GM19452 (cell line): ENCODE measurements around the gene SPATA33.
"Not testable (repeated sequence)": the region's sequence is repeated elsewhere in the genome, so short reads cannot be mapped to it uniquely, and the experiment has no call there.

Source experiments
- ATAC-seq: cut with Tn5 transposase; IDR thresholded peaks from one replicate; pipeline ENCODE4 v1.9.1; 2021; ENCODE audit not compliant: unreplicated experiment

The SPATA33 gene

GRCh38 chr16:89658221-89658879 lies 714 bp downstream of the SPATA33 start:
- no peak for ATAC-seq

GRCh38 chr16:89660146-89660545 lies 2.5 kb downstream of the SPATA33 start:
- no peak for ATAC-seq

GRCh38 chr16:89661215-89661614 lies 3.6 kb downstream of the SPATA33 start:
- no peak for ATAC-seq

DNA sequence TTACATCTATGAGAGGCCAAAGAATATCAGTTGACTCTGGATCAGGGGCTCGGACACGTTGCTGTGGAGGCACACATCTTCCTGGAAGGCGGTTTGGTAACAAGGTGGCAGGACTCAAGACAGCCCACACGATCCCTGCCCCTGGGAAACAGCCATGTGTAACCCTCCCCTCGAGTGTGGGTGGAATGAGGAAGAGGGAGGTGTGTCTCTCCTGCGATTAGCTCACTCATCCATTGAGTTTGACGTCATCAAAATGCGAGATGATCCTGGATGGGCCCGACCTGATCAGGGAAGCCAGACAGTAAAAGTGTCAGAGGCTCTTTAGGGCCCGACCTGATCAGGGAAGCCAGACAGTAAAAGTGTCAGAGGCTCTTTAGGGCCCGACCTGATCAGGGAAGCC lies 6.6 kb downstream of the SPATA33 start:
- not testable (repeated sequence) for ATAC-seq

- ATAC-seq: not testable (repeated sequence)
These were observed 9.4 kb downstream of the SPATA33 start for GRCh38 chr16:89667000-89667399.

- no peak for ATAC-seq
These were observed 10.0 kb downstream of the SPATA33 start for GRCh38 chr16:89667633-89668032.

DNA sequence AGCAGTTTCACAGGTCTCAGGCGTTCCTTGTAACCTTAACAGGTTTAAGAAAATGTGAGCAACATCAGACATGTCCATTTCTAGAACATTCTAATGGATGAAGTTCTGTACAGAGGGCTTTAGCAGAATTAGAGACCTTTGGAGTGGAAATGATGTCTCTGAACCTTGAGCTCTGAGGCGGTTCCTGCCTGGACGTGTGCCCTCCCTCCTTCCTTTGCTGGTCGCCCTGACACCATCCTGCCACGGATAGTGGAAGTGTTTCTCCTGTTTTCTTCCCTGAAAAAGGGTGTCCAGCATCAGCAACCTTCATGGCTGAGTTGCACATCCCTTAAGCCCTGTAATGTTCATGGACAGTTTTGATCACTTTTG lies 11.1 kb downstream of the SPATA33 start:
- ATAC-seq: no peak

DNA sequence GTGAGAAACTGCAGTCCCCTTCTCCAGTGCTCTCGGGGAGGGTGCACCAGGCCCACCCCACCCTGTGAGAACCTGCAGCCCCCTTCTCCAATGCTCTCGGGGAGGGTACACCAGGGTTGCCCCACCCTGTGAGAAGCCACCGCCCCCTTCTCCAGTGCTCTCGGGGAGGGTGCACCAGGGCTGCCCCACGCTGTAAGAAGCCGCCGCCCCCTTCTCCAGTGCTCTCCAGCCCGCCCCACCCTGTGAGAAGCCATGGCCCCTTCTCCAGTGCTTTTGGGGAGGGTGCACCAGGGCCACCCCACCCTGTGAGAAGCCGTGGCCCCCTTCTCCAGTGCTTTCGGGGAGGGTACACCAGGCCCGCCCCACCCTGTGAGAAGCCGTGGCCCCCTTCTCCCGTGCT lies 12.1 kb downstream of the SPATA33 start:
- no peak for ATAC-seq

- no peak for ATAC-seq
These were observed 13.1 kb downstream of the SPATA33 start for GRCh38 chr16:89670496-89671431.

DNA sequence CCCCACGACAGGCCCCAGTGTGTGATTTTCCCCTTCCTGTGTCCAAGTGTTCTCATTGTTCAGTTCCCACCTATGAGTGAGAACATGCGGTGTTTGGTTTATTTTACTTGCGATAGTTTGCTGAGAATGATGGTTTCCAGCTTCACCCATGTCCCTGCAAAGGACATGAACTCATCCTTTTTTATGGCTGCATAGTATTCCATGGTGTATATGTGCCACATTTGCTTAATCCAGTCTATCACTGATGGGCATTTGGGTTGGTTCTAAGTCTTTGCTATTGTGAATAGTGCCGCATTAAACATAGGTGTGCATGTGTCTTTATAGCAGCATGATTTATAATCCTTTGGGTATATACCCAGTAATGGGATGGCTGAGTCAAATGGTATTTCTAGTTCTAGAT lies 13.9 kb downstream of the SPATA33 start:
- not testable (repeated sequence) for ATAC-seq

GRCh38 chr16:89672177-89672941 lies 14.7 kb downstream of the SPATA33 start:
- no peak for ATAC-seq

DNA sequence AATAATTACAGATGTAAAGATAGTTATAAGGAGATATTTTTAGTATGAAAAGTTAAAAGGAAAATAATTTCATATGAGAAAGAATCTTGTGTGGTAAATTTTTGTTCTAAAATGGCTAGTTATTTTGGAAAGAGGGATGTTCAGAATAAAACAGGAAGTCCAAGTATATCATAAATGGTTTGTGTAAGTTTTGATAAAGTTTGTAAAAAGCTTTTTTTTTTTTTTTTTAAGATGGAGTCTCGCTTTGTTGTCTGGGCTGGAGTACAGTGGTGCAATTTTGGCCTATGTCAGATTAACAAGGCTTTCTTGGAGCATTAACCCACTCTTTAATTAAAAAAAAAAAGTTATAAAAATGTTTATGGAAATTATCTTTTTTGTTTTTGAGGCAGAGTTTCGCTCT lies 20.6 kb downstream of the SPATA33 start:
- no peak for ATAC-seq

- ATAC-seq: no peak
These were observed 28.3 kb downstream of the SPATA33 start for GRCh38 chr16:89685916-89686315.

GRCh38 chr16:89686520-89687091 lies 29.0 kb downstream of the SPATA33 start, which contains the start of gene CDK10:
Gene CDK10, plus strand, starts transcription at chr16:89686689. Its CDS starts 22 bp downstream, at chr16:89686711.
- ATAC-seq: peak; percentile 72

- peak; percentile 46 for ATAC-seq
These were observed 29.7 kb downstream of the SPATA33 start for GRCh38 chr16:89687092-89687940.

- ATAC-seq: no peak
These were observed 30.8 kb downstream of the SPATA33 start for GRCh38 chr16:89688395-89688794.

- ATAC-seq: no peak
These were observed 31.5 kb downstream of the SPATA33 start for GRCh38 chr16:89689142-89689541.

- ATAC-seq: not testable (repeated sequence)
These were observed 32.0 kb downstream of the SPATA33 start for GRCh38 chr16:89689621-89690020.

DNA sequence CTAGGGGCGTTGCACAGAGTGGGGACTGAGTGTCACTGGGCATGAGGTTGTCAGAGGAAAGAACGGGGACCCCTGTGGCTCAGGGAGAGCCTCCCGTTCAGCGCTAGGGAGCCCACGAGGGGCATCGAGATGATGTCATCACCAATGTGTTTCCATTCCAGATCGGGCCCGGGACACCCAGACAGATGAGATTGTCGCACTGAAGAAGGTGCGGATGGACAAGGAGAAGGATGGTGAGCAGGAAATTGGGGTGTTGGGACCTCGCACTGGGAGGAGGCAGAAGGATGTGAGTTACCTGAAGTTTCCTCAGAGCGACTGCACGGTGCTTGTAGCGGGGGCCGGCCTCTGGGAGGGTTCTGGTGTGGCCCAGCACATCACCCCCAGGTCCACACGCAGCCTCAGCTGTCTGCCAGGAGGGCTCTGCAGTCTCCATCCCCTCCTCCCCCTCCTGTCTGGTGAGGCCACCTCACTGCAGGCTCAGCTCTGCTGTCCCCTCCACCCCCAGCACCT lies 32.8 kb downstream of the SPATA33 start:
- ATAC-seq: no peak
